GM18517 (cell line): Measurements from ENCODE around the gene TMEM192.
"Not testable (repeated sequence)": the region's sequence is repeated elsewhere in the genome, so short reads cannot be mapped to it uniquely, and the experiment has no call there.

Experiments used
- ATAC-seq: cut with Tn5 transposase; IDR thresholded peaks from one replicate; pipeline ENCODE4 v1.9.1; 2021; ENCODE audit warnings: mild to moderate bottlenecking, moderate library complexity; ENCODE audit not compliant: unreplicated experiment

Gene TMEM192

GRCh38 chr4:165112368-165113121 lies at the start of gene TMEM192:
Gene TMEM192, minus strand, starts transcription at chr4:165112860. Its CDS starts 87 bp downstream, at chr4:165112773.
- peak; percentile 93 for ATAC-seq

- no peak for ATAC-seq
Measured at GRCh38 chr4:165158762-165159161, 46.1 kb upstream of the TMEM192 start.

GRCh38 chr4:165156906-165157305 lies 44.2 kb upstream of the TMEM192 start:
- ATAC-seq: no peak

- ATAC-seq: no peak
Measured at GRCh38 chr4:165154482-165154881, 41.8 kb upstream of the TMEM192 start.

GRCh38 chr4:165152527-165152926 lies 39.9 kb upstream of the TMEM192 start:
- no peak for ATAC-seq

GRCh38 chr4:165151734-165152133 lies 39.1 kb upstream of the TMEM192 start:
- ATAC-seq: no peak

GRCh38 chr4:165150545-165150944 lies 37.9 kb upstream of the TMEM192 start:
- no peak for ATAC-seq

GRCh38 chr4:165138843-165139242 lies 26.2 kb upstream of the TMEM192 start:
- ATAC-seq: no peak

GRCh38 chr4:165137205-165137604 lies 24.5 kb upstream of the TMEM192 start:
- ATAC-seq: no peak

GRCh38 chr4:165136529-165136928 lies 23.9 kb upstream of the TMEM192 start:
- no peak for ATAC-seq

- ATAC-seq: no peak
Measured at GRCh38 chr4:165133150-165133549, 20.5 kb upstream of the TMEM192 start.

- ATAC-seq: peak; percentile 83
Measured at GRCh38 chr4:165131247-165131832, 18.7 kb upstream of the TMEM192 start.

GRCh38 chr4:165129924-165130323 lies 17.3 kb upstream of the TMEM192 start:
- ATAC-seq: no peak

GRCh38 chr4:165125869-165126499 lies 13.3 kb upstream of the TMEM192 start:
- not testable (repeated sequence) for ATAC-seq

- no peak for ATAC-seq
Measured at GRCh38 chr4:165124488-165124887, 11.8 kb upstream of the TMEM192 start.

- ATAC-seq: peak; percentile 92
Measured at GRCh38 chr4:165118256-165118909, 5.7 kb upstream of the TMEM192 start.

GRCh38 chr4:165115301-165115700 lies 2.6 kb upstream of the TMEM192 start:
- ATAC-seq: no peak

GRCh38 chr4:165111906-165112367 lies 723 bp downstream of the TMEM192 start:
- ATAC-seq: no peak

- no peak for ATAC-seq
Measured at GRCh38 chr4:165106518-165106917, 6.1 kb downstream of the TMEM192 start.

- ATAC-seq: no peak
Measured at GRCh38 chr4:165101641-165102040, 11.0 kb downstream of the TMEM192 start.

- ATAC-seq: peak; percentile 54
Measured at GRCh38 chr4:165096776-165097175, 15.9 kb downstream of the TMEM192 start.
